ENCODE results near the gene RAP1GAP.

The RAP1GAP gene

GRCh38 chr1:21608798-21609197, 60.4 kb downstream of the RAP1GAP start:
- no peak for DNase-seq (ENCODE audit: low spot score)

- DNase-seq (ENCODE audit: low spot score): no peak
Measured at GRCh38 chr1:21607549-21608529, 61.3 kb downstream of the RAP1GAP start.

DNA sequence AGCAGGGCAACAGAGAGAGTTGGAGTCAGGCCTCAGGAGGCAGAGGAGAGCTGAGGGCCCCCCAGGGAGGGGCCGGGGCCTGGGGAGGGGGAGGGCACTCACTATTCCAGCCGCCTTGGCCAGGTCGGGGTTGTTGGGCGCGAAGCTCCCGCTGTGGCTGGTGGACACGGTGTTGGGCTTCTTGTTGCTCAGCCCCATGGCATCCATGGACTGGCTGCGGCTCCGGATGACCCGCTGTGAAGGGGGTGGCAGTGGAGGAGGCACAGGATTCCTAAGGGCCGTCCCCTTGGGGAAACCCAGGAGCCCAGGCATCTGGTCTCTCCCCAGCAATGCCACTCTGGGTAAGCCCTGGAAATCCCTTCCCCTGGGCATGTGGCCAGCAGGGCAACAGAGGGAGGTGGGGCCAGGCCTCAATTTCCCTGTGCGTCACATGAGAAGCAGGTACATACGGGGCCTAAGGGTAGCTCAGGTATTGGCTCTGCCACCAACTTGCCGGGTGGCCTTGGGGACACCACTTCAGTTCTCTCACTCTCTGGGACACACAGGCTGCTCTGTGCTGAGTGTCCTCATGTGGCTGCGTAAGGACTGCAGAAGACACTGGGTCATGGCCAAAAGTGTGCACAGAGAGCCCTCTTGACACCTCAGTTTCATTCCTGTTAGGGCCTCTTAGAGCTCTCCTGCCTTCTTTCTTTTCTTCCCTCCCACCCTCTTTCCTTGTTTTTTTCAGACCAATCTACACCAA, 63.0 kb downstream of the RAP1GAP start:
- no peak for DNase-seq (ENCODE audit: low spot score)

GRCh38 chr1:21605012-21605715, 64.0 kb downstream of the RAP1GAP start:
- no peak for DNase-seq (ENCODE audit: low spot score)

DNA sequence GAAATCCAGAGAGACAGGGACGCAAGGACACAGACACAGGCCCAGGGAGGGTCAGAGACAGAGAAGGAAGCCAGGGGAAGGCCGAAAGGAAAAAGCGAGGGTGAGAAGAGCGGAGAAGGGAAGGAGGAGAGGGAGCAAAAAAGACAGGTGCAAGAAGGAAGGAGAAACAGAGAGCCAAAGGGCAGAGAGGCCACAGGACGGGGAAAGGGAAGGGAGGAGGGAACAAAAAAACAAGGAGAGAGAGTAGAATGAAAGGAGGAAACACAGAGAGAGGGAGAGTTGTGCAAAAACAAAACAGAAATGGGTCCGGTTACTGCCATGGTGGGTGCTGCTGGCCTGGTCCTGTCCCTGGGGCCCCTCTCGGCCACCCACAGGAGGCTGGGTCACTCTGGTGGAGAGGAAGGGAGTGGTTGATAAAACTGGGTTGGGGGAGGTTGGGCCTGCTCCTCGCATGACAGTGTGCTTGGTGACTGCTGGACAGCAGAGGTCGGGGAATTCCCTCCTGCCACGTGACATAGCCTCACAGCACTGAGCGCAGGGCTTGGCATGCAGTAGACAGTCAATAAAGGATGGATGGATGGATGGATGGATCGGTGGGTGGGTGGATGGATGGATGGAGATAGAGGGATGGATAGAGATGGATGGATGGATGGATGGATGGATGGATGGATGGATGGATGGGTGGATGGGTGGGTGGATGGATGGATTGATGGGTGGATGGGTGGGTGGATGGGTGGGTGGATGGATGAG, 64.8 kb downstream of the RAP1GAP start:
- DNase-seq (ENCODE audit: low spot score): no peak

GRCh38 chr1:21603177-21604138, 65.7 kb downstream of the RAP1GAP start:
- no peak for DNase-seq (ENCODE audit: low spot score)

DNA sequence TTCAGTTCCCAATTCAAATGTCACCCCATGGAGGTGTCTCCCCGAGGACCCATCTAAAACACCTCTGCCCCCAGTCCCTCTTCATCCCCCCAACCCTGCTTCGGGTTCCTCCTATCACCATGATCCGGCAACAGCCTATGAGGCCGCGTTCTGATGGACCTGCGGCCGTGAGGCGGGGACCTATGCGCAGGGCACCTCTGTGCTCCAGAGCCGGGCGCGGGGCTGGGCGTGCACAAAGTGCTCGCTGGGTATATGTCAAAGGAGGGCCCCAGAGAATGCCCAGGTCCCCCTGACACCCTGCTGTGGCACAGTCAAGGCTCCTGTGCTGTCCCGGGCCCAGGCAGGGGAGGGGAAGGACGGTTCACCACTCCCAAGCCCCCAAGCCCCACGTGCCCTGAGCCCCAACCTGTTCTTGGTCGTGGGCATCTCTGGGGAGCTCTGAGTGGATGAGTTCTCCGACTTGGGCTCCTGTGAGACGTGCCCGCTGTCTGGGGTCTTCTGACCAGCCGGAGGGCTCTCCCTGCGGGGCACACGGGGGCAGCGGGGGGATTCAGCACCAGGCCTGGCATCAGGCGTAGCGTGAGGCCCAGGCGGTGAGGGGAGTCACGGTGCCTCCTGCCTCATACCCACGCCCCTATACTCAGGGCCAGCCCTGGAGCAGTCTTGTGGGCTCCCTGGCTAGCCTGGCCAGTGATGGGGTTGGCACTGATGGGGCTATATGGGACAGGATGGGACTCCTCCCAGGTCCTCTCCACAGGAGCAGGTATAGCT, 67.7 kb downstream of the RAP1GAP start:
- no peak for DNase-seq (ENCODE audit: low spot score)

- no peak for DNase-seq (ENCODE audit: low spot score)
Measured at GRCh38 chr1:21599402-21599801, 69.8 kb downstream of the RAP1GAP start.

- DNase-seq (ENCODE audit: low spot score): no peak
Measured at GRCh38 chr1:21598904-21599303, 70.3 kb downstream of the RAP1GAP start.

DNA sequence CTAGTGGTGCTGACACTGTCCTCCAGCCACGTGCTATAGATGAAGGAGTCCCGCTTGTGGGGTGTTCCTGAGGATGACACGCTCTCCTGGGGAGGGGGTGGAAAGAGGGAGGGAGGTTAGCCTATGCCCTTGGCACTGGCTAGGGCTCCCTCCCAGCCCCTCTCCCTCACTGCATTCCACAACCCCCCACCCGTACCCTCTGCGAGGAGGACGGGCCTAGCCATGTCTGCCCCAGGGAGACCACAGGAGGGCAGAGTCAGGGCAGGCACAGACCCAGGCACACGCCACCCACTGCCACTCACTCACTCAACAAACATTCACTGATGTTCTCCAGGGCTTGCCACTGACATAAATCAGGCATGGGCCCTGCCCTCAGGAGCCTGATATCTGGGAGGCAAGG, 70.7 kb downstream of the RAP1GAP start:
- no peak for DNase-seq (ENCODE audit: low spot score)

GRCh38 chr1:21597753-21598152, 71.4 kb downstream of the RAP1GAP start:
- DNase-seq (ENCODE audit: low spot score): no peak

- no peak for DNase-seq (ENCODE audit: low spot score)
Measured at GRCh38 chr1:21596628-21597027, 72.5 kb downstream of the RAP1GAP start.

DNA sequence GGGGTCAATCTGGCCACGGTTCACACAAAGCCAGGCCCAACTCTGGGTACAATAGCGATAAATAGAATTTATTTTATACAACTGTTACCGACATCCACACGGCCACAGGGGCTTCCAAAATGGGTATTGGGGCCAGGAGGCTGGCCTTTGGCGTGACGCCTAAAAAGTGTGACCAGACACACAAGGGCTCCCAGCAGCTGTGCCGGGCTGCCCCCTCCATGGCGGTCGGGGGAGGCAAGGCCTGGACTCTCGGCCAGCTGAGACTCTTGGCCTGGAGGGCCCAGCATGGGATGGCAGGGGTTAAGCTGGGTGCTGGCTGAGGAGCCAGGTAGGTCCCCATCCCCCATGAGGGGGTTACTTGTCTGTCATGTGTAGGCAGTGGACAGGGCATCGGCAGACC, 73.0 kb downstream of the RAP1GAP start:
- DNase-seq (ENCODE audit: low spot score): no peak

DNA sequence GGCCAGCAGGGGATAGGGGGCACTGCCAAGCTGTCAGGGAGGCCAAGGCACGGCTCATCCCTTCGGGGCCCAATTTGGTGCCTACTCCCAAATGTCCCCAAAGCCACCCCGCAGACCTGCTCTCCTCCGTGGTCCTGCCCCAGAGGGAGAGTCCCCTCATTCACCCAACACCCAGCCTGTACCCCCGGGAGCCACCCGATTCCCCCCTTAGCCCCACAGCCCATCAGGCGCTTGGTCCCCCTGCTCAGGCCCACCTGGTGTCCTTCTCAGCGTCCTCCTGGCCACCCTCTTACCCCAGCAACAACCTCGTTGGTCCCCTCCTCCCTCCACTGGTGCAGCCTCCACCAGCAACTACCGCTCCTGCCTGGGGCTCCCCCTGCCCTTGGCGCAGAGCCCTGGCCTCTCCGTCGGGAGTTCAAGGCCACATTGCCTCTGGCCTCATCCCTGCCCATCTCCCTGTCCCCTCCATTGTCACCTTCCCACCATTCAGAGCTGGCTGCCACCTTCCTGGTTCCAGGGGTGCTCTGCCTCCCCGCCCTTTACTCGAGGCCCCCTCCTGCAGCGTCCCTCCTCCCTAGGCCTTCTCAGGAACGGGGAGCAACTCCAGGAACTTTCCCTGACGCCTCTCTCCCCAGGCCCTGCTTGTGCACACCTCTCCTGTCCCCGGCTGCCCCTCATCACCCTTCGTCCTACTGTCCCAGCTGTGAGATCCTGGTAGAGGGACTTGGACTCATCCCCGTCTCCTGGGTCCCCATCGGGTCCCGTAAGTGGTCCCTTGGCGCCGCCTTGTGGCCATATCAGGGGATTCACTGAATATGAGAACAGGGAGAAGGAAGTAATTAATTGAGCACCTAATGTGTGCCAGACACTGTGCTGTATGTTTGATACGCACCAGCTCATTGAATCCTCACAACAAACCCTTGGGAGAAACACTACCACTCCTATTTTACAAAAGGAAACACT, 73.9 kb downstream of the RAP1GAP start:
- DNase-seq (ENCODE audit: low spot score): peak; percentile 43

GRCh38 chr1:21594501-21594900, 74.7 kb downstream of the RAP1GAP start:
- no peak for DNase-seq (ENCODE audit: low spot score)

DNA sequence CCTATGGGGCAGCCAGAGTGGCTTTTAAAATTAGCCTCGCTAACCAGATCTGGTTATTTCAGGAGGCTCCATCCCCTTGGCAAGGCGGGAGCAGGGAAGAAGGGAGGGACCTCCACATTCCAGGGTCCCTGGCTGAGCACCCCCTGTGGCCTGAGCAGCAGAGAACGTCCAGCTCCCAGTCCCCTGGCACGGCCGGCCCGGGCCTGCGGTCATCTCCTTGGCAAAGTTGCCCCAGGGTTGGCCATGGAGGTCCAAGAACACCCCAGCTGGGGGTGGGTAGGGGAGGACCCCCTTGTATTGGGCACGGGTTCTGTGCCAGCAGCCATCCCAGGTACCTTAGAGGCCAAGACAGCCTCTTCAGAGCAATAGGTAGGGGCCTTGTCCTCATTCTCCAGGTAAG, 75.9 kb downstream of the RAP1GAP start:
- DNase-seq (ENCODE audit: low spot score): no peak

- no peak for DNase-seq (ENCODE audit: low spot score)
Measured at GRCh38 chr1:21592086-21592865, 76.9 kb downstream of the RAP1GAP start.

DNA sequence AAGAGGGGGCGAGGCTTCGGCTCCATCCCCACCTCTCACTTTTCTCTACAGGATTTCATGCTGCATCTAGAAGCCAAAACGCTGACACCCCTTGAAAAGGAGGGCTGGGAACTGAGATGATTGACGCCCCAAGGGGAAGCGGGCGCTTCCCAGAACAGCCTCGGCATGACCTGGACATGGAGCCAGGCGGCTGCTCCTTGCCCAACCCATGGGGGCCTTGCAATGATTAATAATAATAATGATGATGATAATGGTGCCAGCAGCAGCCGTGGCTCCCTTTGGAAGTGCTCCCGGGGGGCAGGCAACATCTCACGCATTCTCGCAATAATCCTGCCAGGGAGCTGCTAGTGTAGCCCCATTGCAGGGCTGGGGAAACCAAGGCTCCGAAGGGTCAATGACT, 78.2 kb downstream of the RAP1GAP start:
- DNase-seq (ENCODE audit: low spot score): no peak

Measured in RKO (cell line).